ENCODE measurements around the gene TCEANC2. TPM values are rescaled to one million over a fixed set of nuclear protein-coding genes. Genes with fewer than 3 reads are reported as not detected.

Gene TCEANC2
- total RNA-seq, 2 donors from 2014 or later, result 3.3 to 5.6 TPM

DNA sequence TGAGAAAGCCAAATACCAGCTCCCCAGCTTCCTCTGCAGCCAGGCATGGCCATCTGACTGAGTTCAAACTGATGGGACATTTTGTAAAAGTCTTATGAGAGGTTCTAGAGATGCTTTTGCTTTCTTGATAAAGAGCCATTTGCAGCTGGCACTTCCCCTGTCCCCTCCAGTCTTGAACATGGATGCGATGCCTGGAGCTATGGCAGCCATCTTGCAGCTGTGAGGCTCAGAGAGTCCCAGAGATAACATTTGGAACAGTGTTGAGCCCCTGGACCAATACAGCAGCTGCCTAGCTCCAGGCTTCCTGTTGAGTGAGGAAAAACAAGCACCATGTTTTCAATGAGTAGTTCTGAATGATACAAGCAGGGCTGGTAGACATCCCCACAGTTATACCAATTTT is 85.6 kb downstream of the TCEANC2 start:
- H3K27ac ChIP-seq, result no peak overlapping the region
- H3K4me1 ChIP-seq, result no peaks in the 10 kb centered on the region
- no peak for DNase-seq (ENCODE audit: low spot score)
- H3K36me3 ChIP-seq, result no peaks in the 10 kb centered on the region
- no peaks in the 10 kb centered on the region for H3K27me3 ChIP-seq
- H3K9me3 ChIP-seq, result no peaks in the 10 kb centered on the region
- H3K4me3 ChIP-seq, result no peak overlapping the region
- TF ChIP-seq, protein P1, sequence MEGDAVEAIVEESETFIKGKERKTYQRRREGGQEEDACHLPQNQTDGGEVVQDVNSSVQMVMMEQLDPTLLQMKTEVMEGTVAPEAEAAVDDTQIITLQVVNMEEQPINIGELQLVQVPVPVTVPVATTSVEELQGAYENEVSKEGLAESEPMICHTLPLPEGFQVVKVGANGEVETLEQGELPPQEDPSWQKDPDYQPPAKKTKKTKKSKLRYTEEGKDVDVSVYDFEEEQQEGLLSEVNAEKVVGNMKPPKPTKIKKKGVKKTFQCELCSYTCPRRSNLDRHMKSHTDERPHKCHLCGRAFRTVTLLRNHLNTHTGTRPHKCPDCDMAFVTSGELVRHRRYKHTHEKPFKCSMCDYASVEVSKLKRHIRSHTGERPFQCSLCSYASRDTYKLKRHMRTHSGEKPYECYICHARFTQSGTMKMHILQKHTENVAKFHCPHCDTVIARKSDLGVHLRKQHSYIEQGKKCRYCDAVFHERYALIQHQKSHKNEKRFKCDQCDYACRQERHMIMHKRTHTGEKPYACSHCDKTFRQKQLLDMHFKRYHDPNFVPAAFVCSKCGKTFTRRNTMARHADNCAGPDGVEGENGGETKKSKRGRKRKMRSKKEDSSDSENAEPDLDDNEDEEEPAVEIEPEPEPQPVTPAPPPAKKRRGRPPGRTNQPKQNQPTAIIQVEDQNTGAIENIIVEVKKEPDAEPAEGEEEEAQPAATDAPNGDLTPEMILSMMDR (IDR thresholded peaks at IDR 0.05), result no peak

DNA sequence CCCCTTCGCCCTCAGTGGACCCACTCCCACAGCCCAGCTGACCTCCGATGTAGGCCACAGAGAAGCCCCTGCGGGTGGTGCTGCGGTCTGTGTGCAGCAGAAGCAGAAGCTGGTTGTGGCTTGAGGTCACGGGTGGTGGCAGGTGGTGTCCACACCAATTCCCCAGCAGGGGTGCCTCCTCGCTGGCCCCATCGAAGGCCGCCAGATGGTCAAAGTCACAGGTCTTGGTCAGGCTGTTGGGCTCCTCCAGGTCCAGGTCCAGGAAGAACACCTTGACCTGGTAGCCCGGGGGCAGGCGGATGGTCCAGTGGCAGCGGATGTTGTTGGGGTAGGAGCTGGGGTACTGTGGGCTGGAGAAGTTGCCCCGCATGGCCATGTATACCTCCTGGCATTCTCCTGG is 86.3 kb downstream of the TCEANC2 start:
- Histone ChIP-seq H3K9me3 (no peaks in the 10 kb centered on the region), H3K27me3 (no peaks in the 10 kb centered on the region), H3K27ac (no peak overlapping the region), H3K4me3 (no peak overlapping the region), H3K4me1 (no peaks in the 10 kb centered on the region), H3K36me3 (no peaks in the 10 kb centered on the region)
- TF ChIP-seq, protein P1 (IDR thresholded peaks at IDR 0.05), result no peak
- no peak for DNase-seq (ENCODE audit: low spot score)

DNA sequence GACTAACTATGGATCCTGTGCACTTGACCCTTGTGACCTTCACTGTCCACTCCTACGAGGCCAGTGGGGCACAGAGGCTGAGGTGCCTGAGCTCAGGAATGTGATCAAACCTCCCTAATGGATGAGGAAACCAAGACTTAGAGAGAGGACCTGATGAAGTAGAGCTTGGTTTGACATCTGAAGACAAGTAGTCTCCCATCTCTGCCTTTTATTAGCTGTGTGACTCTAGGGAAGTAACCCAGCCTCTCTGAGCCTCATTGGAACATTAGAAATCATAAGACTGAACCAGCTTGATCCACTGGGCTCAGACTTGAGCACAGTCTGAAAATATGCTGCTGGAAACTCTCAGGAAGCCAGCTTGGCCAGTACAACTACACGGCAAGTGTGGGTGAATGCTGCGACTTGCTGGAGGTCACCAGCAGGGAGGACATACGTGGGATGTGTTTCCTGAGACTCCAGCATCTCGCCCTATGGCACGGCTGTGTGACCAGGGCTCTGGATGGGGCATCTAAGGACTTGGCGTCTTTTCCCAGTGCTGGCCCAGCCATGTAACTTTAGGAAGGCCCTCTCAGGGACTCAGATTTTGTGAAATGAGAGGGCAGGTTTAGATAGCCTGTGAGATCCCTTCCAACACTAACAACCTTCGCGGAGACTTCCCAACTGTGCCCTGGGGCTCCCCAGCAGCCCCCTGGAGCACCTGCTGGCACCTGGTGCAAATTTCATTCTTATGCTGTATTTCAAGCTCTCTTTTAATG is 88.9 kb downstream of the TCEANC2 start:
- no peaks in the 10 kb centered on the region for H3K9me3 ChIP-seq
- no peak for DNase-seq (ENCODE audit: low spot score)
- H3K36me3 ChIP-seq, result no peaks in the 10 kb centered on the region
- no peaks in the 10 kb centered on the region for H3K27me3 ChIP-seq
- no peak overlapping the region for H3K27ac ChIP-seq
- H3K4me3 ChIP-seq, result no peak overlapping the region
- H3K4me1 ChIP-seq, result no peaks in the 10 kb centered on the region
- TF ChIP-seq, protein P1 (IDR thresholded peaks at IDR 0.05), result no peak

DNA sequence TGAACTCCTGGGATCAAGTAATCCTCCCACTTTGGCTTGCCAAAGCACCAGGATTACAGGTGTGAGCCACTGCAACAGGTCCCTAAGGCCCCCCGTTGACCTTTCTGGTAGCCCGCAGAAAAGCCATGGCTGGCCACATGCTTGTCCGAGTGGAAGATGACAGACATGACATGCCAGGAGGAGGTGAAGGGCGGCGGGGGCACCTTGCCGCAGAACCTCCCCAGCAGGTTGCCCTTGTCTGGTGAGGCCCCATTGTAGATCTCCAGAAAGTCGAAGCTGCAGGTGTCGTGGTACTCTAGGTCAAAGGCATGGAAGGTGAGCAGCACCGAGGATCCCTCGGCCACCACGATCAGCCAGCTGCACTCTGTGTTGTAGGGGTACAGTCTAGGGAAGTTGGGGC is 91.0 kb downstream of the TCEANC2 start:
- no peaks in the 10 kb centered on the region for H3K4me1 ChIP-seq
- TF ChIP-seq, protein P1 (IDR thresholded peaks at IDR 0.05), result no peak
- H3K27ac ChIP-seq, result no peak overlapping the region
- no peak for DNase-seq (ENCODE audit: low spot score)
- no peak overlapping the region for H3K4me3 ChIP-seq
- no peaks in the 10 kb centered on the region for H3K9me3 ChIP-seq
- H3K36me3 ChIP-seq, result no peaks in the 10 kb centered on the region
- H3K27me3 ChIP-seq, result no peaks in the 10 kb centered on the region

DNA sequence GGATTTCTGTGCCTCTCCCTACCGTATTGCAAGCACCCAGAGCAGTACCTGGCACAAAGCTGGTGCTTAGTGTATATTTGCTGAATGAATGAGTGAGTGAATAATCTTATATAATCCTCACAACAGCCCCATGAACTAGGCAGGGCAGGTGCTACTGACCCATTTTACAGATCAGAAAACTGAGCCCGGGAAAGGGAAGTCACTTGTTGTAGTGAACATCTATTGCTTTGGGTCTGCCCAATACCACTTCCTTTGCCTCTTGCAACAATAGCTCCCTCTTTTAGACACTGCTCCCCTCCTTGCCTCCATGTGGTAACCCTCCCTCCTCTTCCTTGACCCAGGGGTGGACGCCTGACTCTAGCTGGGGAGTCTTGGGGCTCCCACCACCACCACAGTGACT is 96.3 kb downstream of the TCEANC2 start:
- TF ChIP-seq, protein P1 (IDR thresholded peaks at IDR 0.05), result no peak
- DNase-seq (ENCODE audit: low spot score), result no peak
- no peak overlapping the region for H3K27ac ChIP-seq
- no peak overlapping the region for H3K4me3 ChIP-seq
- no peaks in the 10 kb centered on the region for H3K36me3 ChIP-seq
- H3K9me3 ChIP-seq, result no peaks in the 10 kb centered on the region
- H3K27me3 ChIP-seq, result no peaks in the 10 kb centered on the region
- H3K4me1 ChIP-seq, result peaks cover 0 to 7% of the 10 kb centered on the region in 2 donors

DNA sequence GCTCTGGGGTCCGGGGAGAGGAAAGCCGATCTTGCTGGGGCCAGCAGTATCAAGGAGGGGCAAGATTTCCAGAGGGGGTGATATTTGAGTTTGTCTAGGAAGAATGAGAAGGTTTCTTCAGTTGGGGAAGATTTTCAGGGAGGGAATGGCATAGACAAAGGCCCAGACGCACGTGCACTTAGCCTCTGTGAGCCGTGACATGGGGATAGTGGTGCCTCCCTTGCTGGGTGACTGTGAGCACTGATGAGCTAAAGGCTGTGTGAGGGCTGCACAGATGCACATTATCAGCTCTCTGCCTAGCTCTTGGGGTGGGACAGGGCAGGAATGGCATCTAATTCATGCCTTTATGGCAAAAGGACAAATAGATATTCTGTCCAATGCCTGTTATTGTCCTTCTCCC is 97.6 kb downstream of the TCEANC2 start:
- no peak overlapping the region for H3K27ac ChIP-seq
- H3K9me3 ChIP-seq, result no peaks in the 10 kb centered on the region
- no peaks in the 10 kb centered on the region for H3K27me3 ChIP-seq
- TF ChIP-seq, protein P1 (IDR thresholded peaks at IDR 0.05), result no peak
- no peak for DNase-seq (ENCODE audit: low spot score)
- peaks cover 0 to 7% of the 10 kb centered on the region in 2 donors for H3K4me1 ChIP-seq
- H3K36me3 ChIP-seq, result no peaks in the 10 kb centered on the region
- no peak overlapping the region for H3K4me3 ChIP-seq

Measured in right atrium auricular region (tissue), 2 donors.